GM13976 (cell line): ENCODE measurements around the gene BCL2L1.
A peak's percentile ranks its signal among the peaks of the same experiment; 100 is the strongest.

Experiments
- DNase-seq: peaks from one replicate; pipeline ENCODE4 v3.0.0; 2012; ENCODE audit warnings: low spot score
- CTCF ChIP-seq: IDR thresholded peaks from 2 replicates; pipeline ENCODE4 v1.5.1; 2012; ENCODE audit warnings: borderline replicate concordance, mild to moderate bottlenecking; ENCODE audit not compliant: insufficient read depth; ENCODE audit errors: extremely low read depth, missing control alignments, control extremely low read depth
- in situ Hi-C: fragments of 300-500 bp; cut with MboI; formaldehyde crosslinking; loops from one replicate; pipeline ENCODE4 v1.12.0; 2022; ENCODE audit warnings: low sequenced_read_pairs, mixed read lengths, inconsistent platforms; ENCODE audit not compliant: unreplicated experiment

The BCL2L1 gene

GRCh38 chr20:31731321-31731717 is 8.7 kb upstream of the BCL2L1 start:
- DNase-seq, result no peak
- in situ Hi-C loops, result no loop called here
- TF ChIP-seq CTCF, result no peak

GRCh38 chr20:31723319-31724078 is 831 bp upstream of the BCL2L1 start:
- in situ Hi-C loops, result no loop called here
- TF ChIP-seq CTCF, result peak; percentile 78
- DNase-seq, result peak; percentile 100

- TF ChIP-seq CTCF, result no peak
- in situ Hi-C loops, result no loop called here
- DNase-seq, result no peak
Measured at GRCh38 chr20:31723069-31723318, 326 bp upstream of the BCL2L1 start.

GRCh38 chr20:31721408-31722256 is 1.0 kb downstream of the BCL2L1 start:
- TF ChIP-seq CTCF, result no peak
- in situ Hi-C loops, result no loop called here
- no peak for DNase-seq

GRCh38 chr20:31720486-31721407 is 1.9 kb downstream of the BCL2L1 start:
- DNase-seq, result no peak
- in situ Hi-C loops, result no loop called here
- TF ChIP-seq CTCF, result peak; percentile 35

- no peak for DNase-seq
- in situ Hi-C loops, result no loop called here
Measured at GRCh38 chr20:31719644-31720485, 2.8 kb downstream of the BCL2L1 start.

More at GRCh38 chr20:31719644-31720485, 2.8 kb downstream of the BCL2L1 start:
- no peak for TF ChIP-seq CTCF
